Measurements from ENCODE around the gene RFC4. TPM values are rescaled to one million over a fixed set of nuclear protein-coding genes. Genes with fewer than 3 reads are reported as not detected.
A peak's percentile ranks its signal among the peaks of the same experiment; 100 is the strongest.
"Not testable (repeated sequence)": the region's sequence is repeated elsewhere in the genome, so short reads cannot be mapped to it uniquely, and the experiment has no call there.

RFC4 gene
- total RNA-seq, 4 donors from 2014 or later: 6.1 to 26.4 (median 10.6) TPM

- TF ChIP-seq CTCF (IDR thresholded peaks at IDR 0.05) (no peak), POLR2A (IDR thresholded peaks at IDR 0.05) (no peak)
- Histone ChIP-seq H3K36me3 (no peaks in the 10 kb centered on the region), H3K4me3 (no peak overlapping the region), H3K4me1 (peaks cover 0 to 14% (median 11%) of the 10 kb centered on the region in 4 donors), H3K27me3 (peaks cover 0 to 13% of the 10 kb centered on the region in 2 donors), H3K9me3 (no peaks in the 10 kb centered on the region), H3K27ac (no peak overlapping the region)
- no peak for DNase-seq
Measured at GRCh38 chr3:186823386-186823785, 17.1 kb upstream of the RFC4 start.

GRCh38 chr3:186822388-186822759, 16.1 kb upstream of the RFC4 start:
- DNase-seq, H3K4me3 ChIP-seq, H3K27ac ChIP-seq, H3K9me3 ChIP-seq, H3K36me3 ChIP-seq: not testable (repeated sequence)
- H3K4me1 ChIP-seq: peaks cover 0 to 13% (median 10%) of the 10 kb centered on the region in 4 donors
- H3K27me3 ChIP-seq: peaks cover 0 to 13% of the 10 kb centered on the region in 2 donors

- no peak overlapping the region for H3K27ac ChIP-seq
- peaks cover 0 to 12% (median 10%) of the 10 kb centered on the region in 4 donors for H3K4me1 ChIP-seq
- peaks cover 0 to 13% of the 10 kb centered on the region in 2 donors for H3K27me3 ChIP-seq
- H3K4me3 ChIP-seq: no peak overlapping the region
- H3K36me3 ChIP-seq: no peaks in the 10 kb centered on the region
- TF ChIP-seq POLR2A (IDR thresholded peaks at IDR 0.05) (no peak), CTCF (IDR thresholded peaks at IDR 0.05) (peak; percentile 41 to 77 (median 72))
- H3K9me3 ChIP-seq: no peaks in the 10 kb centered on the region
- peak in 1 of 3 donors; percentile 40 for DNase-seq
Measured at GRCh38 chr3:186821429-186822387, 15.4 kb upstream of the RFC4 start.

GRCh38 chr3:186818956-186819355, 12.7 kb upstream of the RFC4 start:
- no peaks in the 10 kb centered on the region for H3K9me3 ChIP-seq
- no peak overlapping the region for H3K4me3 ChIP-seq
- TF ChIP-seq CTCF (IDR thresholded peaks at IDR 0.05): no peak
- no peak for TF ChIP-seq POLR2A (IDR thresholded peaks at IDR 0.05)
- no peak overlapping the region for H3K27ac ChIP-seq
- H3K36me3 ChIP-seq: no peaks in the 10 kb centered on the region
- H3K4me1 ChIP-seq: no peaks in the 10 kb centered on the region
- DNase-seq: no peak
- no peaks in the 10 kb centered on the region for H3K27me3 ChIP-seq

- Histone ChIP-seq H3K36me3 (no peaks in the 10 kb centered on the region), H3K27me3 (no peaks in the 10 kb centered on the region), H3K4me1 (no peaks in the 10 kb centered on the region), H3K9me3 (no peaks in the 10 kb centered on the region), H3K4me3 (no peak overlapping the region), H3K27ac (no peak overlapping the region)
- TF ChIP-seq POLR2A (IDR thresholded peaks at IDR 0.05): no peak
- no peak for TF ChIP-seq CTCF (IDR thresholded peaks at IDR 0.05)
- DNase-seq: no peak
Measured at GRCh38 chr3:186818516-186818915, 12.2 kb upstream of the RFC4 start.

GRCh38 chr3:186815435-186815834, 9.2 kb upstream of the RFC4 start:
- Histone ChIP-seq H3K4me1 (no peaks in the 10 kb centered on the region), H3K27ac (no peak overlapping the region), H3K9me3 (no peaks in the 10 kb centered on the region), H3K36me3 (no peaks in the 10 kb centered on the region), H3K4me3 (no peak overlapping the region), H3K27me3 (no peaks in the 10 kb centered on the region)
- TF ChIP-seq CTCF (IDR thresholded peaks at IDR 0.05): no peak
- TF ChIP-seq POLR2A (IDR thresholded peaks at IDR 0.05): no peak
- no peak for DNase-seq

All from Peyer's patch (tissue), 4 donors.